ENCODE measurements around the gene BTG1. TPM values are rescaled to one million over a fixed set of nuclear protein-coding genes. Genes with fewer than 3 reads are reported as not detected.

The BTG1 gene
- polyA plus RNA-seq, 3 donors: 189 to 242 (median 192) TPM

- peak overlapping the region; percentile 26 to 99 (median 87) for H3K27ac Mint-ChIP-seq
- intact Hi-C loops (cut with micrococcal nuclease): loop anchor here (5.0 to 10.0 kb wide), 3 partner anchors 95 to 363 kb away; no protein-coding TSS in a partner anchor
Measured at GRCh38 chr12:92139634-92140150, 6.0 kb downstream of the BTG1 start.

GRCh38 chr12:92138626-92139025 is 7.0 kb downstream of the BTG1 start:
- H4K20me1 ChIP-seq (ENCODE audit: insufficient read depth, low read length): peaks cover 100% of the 10 kb centered on the region
- H3K4me3 Mint-ChIP-seq: peak overlapping the region; percentile 98 to 99
- peak overlapping the region; percentile 38 for H3K9ac ChIP-seq (ENCODE audit: insufficient read depth, low read length, poor library complexity, severe bottlenecking)
- H3K79me2 ChIP-seq (ENCODE audit: insufficient read depth, low read length): peaks cover 100% of the 10 kb centered on the region
- peaks cover 52 to 93% of the 10 kb centered on the region in 2 donors for H3K4me1 ChIP-seq (ENCODE audit: control insufficient read depth in 1 of 2, insufficient read depth in 2 of 2, low read length in 2 of 2)
- no peaks in the 10 kb centered on the region for H3K9me3 ChIP-seq (replicated peaks in 1 of 2; ENCODE audit: control insufficient read depth in 1 of 2, insufficient read depth in 1 of 2, low read length in 2 of 2)
- intact Hi-C loops (cut with micrococcal nuclease): loop anchor here in 1 of 2 donors (10.0 kb wide), 1 partner anchor 264 kb away; no protein-coding TSS in a partner anchor
- peaks cover 0 to 3% (median 0%) of the 10 kb centered on the region in 7 donors for H3K9me3 Mint-ChIP-seq
- no peak overlapping the region for H2AFZ ChIP-seq (ENCODE audit: insufficient read depth, low read depth, low read length, poor library complexity, severe bottlenecking)
- peaks cover 86 to 89% of the 10 kb centered on the region in 2 donors for H3K36me3 Mint-ChIP-seq
- H3K36me3 ChIP-seq (replicated peaks in 1 of 2; ENCODE audit: control insufficient read depth in 1 of 2, insufficient read depth in 2 of 2, low read length in 2 of 2): peaks cover 21 to 50% of the 10 kb centered on the region in 2 donors
- H3K27ac Mint-ChIP-seq: peak overlapping the region; percentile 87 to 96 (median 91)
- peaks cover 57% of the 10 kb centered on the region for H3K4me1 Mint-ChIP-seq
- peak overlapping the region; percentile 79 for H3K4me2 ChIP-seq (replicated peaks; ENCODE audit: extremely low read depth, low read length, poor library complexity, severe bottlenecking)
- H3K27ac ChIP-seq (ENCODE audit: low read depth in 1 of 2, low read length in 2 of 2): peak overlapping the region in 1 of 2 donors; percentile 92
- peak overlapping the region; percentile 92 to 99 (median 92) for H3K4me3 ChIP-seq (replicated peaks in 1 of 3; ENCODE audit: low read depth in 2 of 3, low read length in 3 of 3)
- H3K27me3 Mint-ChIP-seq (ENCODE audit: low read depth in 3 of 3): no peaks in the 10 kb centered on the region
- H3K27me3 ChIP-seq (ENCODE audit: control insufficient read depth in 2 of 2, insufficient read depth in 2 of 2, low read length in 2 of 2): no peaks in the 10 kb centered on the region
- DNase-seq: no peak
- no peak for TF ChIP-seq CTCF (IDR thresholded peaks at IDR 0.05)

More at GRCh38 chr12:92139634-92140150, 6.0 kb downstream of the BTG1 start:
- DNase-seq: peak in 1 of 3 donors; percentile 45
- Histone ChIP-seq H2AFZ (ENCODE audit: insufficient read depth, low read depth, low read length, poor library complexity, severe bottlenecking) (no peak overlapping the region), H3K4me2 (replicated peaks; ENCODE audit: extremely low read depth, low read length, poor library complexity, severe bottlenecking) (peak overlapping the region; percentile 79), H3K4me1 (ENCODE audit: control insufficient read depth in 1 of 2, insufficient read depth in 2 of 2, low read length in 2 of 2) (peaks cover 42 to 84% of the 10 kb centered on the region in 2 donors), H3K79me2 (ENCODE audit: insufficient read depth, low read length) (peaks cover 100% of the 10 kb centered on the region), H3K27me3 (ENCODE audit: control insufficient read depth in 2 of 2, insufficient read depth in 2 of 2, low read length in 2 of 2) (no peaks in the 10 kb centered on the region), H3K36me3 (replicated peaks in 1 of 2; ENCODE audit: control insufficient read depth in 1 of 2, insufficient read depth in 2 of 2, low read length in 2 of 2) (peaks cover 27 to 60% of the 10 kb centered on the region in 2 donors), H4K20me1 (ENCODE audit: insufficient read depth, low read length) (peaks cover 100% of the 10 kb centered on the region), H3K9me3 (replicated peaks in 1 of 2; ENCODE audit: control insufficient read depth in 1 of 2, insufficient read depth in 1 of 2, low read length in 2 of 2) (no peaks in the 10 kb centered on the region), H3K27ac (ENCODE audit: low read depth in 1 of 2, low read length in 2 of 2) (peak overlapping the region in 1 of 2 donors; percentile 92), H3K9ac (ENCODE audit: insufficient read depth, low read length, poor library complexity, severe bottlenecking) (peak overlapping the region; percentile 98), H3K4me3 (replicated peaks in 1 of 3; ENCODE audit: low read depth in 2 of 3, low read length in 3 of 3) (peak overlapping the region; percentile 92 to 99 (median 92))
- no peaks in the 10 kb centered on the region for H3K27me3 Mint-ChIP-seq (ENCODE audit: low read depth in 3 of 3)
- TF ChIP-seq CTCF (IDR thresholded peaks at IDR 0.05): no peak
- peaks cover 87 to 89% of the 10 kb centered on the region in 2 donors for H3K36me3 Mint-ChIP-seq
- peaks cover 0 to 3% (median 0%) of the 10 kb centered on the region in 7 donors for H3K9me3 Mint-ChIP-seq
- H3K4me3 Mint-ChIP-seq: peak overlapping the region; percentile 98 to 99
- H3K4me1 Mint-ChIP-seq: peaks cover 46% of the 10 kb centered on the region
- 73% methylated on average over 2 of the region's 2 CpGs for WGBS (ENCODE audit: insufficient coverage)

Measured in CD14-positive monocyte (primary cell).